KMS-11 (cell line): ENCODE measurements around the gene ADGRG4.

Experiments used
- H2AFZ ChIP-seq: fragments of 200-600 bp; sonication (generic); 2 replicates; pipeline ENCODE4 v1.6.1; 2016; ENCODE audit warnings: antibody characterized with exemption, mixed run types, low read depth
- H3K27ac ChIP-seq: fragments of 200-600 bp; sonication (generic); 2 replicates; pipeline ENCODE4 v1.6.1; 2016; ENCODE audit warnings: mild to moderate bottlenecking, mixed run types
- H3K27me3 ChIP-seq: fragments of 200-600 bp; sonication (generic); 2 replicates; pipeline ENCODE4 v1.6.1; 2017; ENCODE audit warnings: mild to moderate bottlenecking, low read depth, mixed run types, moderate library complexity; ENCODE audit not compliant: insufficient read depth
- H3K36me3 ChIP-seq: fragments of 200-600 bp; sonication (generic); 2 replicates; pipeline ENCODE4 v1.6.1; 2017; ENCODE audit warnings: mild to moderate bottlenecking, mixed run types; ENCODE audit not compliant: insufficient read depth
- H3K4me1 ChIP-seq: fragments of 200-600 bp; sonication (generic); 2 replicates; pipeline ENCODE4 v1.6.1; 2016; ENCODE audit warnings: mild to moderate bottlenecking, low read depth, mixed run types; ENCODE audit not compliant: poor library complexity, severe bottlenecking
- H3K4me2 ChIP-seq: fragments of 200-600 bp; sonication (generic); 2 replicates; pipeline ENCODE4 v1.7.0; 2016; ENCODE audit warnings: mild to moderate bottlenecking, mixed run types
- H3K4me3 ChIP-seq: fragments of 200-600 bp; sonication (generic); IDR thresholded peaks from 2 replicates; pipeline ENCODE4 v1.6.1; 2017; ENCODE audit warnings: low read depth, low read length, mixed read lengths; ENCODE audit not compliant: insufficient read depth
- H3K79me2 ChIP-seq: fragments of 200-600 bp; sonication (generic); 2 replicates; pipeline ENCODE4 v1.6.1; 2016; ENCODE audit warnings: low read depth, mixed run types; ENCODE audit not compliant: insufficient read depth
- H3K9ac ChIP-seq: fragments of 200-600 bp; sonication (generic); 2 replicates; pipeline ENCODE4 v1.6.1; 2016; ENCODE audit warnings: mild to moderate bottlenecking, mixed run types
- H4K20me1 ChIP-seq: fragments of 200-600 bp; sonication (generic); 2 replicates; pipeline ENCODE4 v1.6.1; 2016; ENCODE audit warnings: mild to moderate bottlenecking, mixed run types; ENCODE audit not compliant: insufficient read depth
- CTCF ChIP-seq: fragments of 200-600 bp; sonication (generic); conservative IDR thresholded peaks from 2 replicates; pipeline ENCODE4 v1.6.1; 2017; ENCODE audit warnings: low read depth, mild to moderate bottlenecking, antibody characterized with exemption, low read length, moderate library complexity, mixed read lengths

Gene ADGRG4

GRCh38 chrX:136262812-136263315 lies 37.9 kb upstream of the ADGRG4 start:
- Histone ChIP-seq H3K4me2 (no peak overlapping the region), H4K20me1 (no peaks in the 10 kb centered on the region), H3K4me1 (no peaks in the 10 kb centered on the region), H3K27me3 (no peaks in the 10 kb centered on the region), H3K36me3 (no peaks in the 10 kb centered on the region), H3K4me3 (no peak overlapping the region), H3K27ac (no peak overlapping the region), H2AFZ (no peak overlapping the region), H3K9ac (no peak overlapping the region), H3K79me2 (no peaks in the 10 kb centered on the region)
- no peak for TF ChIP-seq CTCF

- no peaks in the 10 kb centered on the region for H3K27me3 ChIP-seq
- no peaks in the 10 kb centered on the region for H4K20me1 ChIP-seq
- H3K4me2 ChIP-seq = no peak overlapping the region
- H3K4me1 ChIP-seq = peaks cover 3% of the 10 kb centered on the region
- H3K36me3 ChIP-seq = no peaks in the 10 kb centered on the region
- no peak overlapping the region for H3K27ac ChIP-seq
- TF ChIP-seq CTCF = no peak
- H2AFZ ChIP-seq = no peak overlapping the region
- no peak overlapping the region for H3K9ac ChIP-seq
- H3K4me3 ChIP-seq = no peak overlapping the region
- no peaks in the 10 kb centered on the region for H3K79me2 ChIP-seq
These were observed 33.9 kb upstream of the ADGRG4 start for GRCh38 chrX:136266828-136267227.

- TF ChIP-seq CTCF = peak; percentile 80
- Histone ChIP-seq H3K27ac (no peak overlapping the region), H2AFZ (no peak overlapping the region), H3K9ac (no peak overlapping the region), H3K79me2 (no peaks in the 10 kb centered on the region), H3K4me3 (no peak overlapping the region), H4K20me1 (no peaks in the 10 kb centered on the region), H3K4me1 (peaks cover 3% of the 10 kb centered on the region), H3K27me3 (no peaks in the 10 kb centered on the region), H3K36me3 (no peaks in the 10 kb centered on the region), H3K4me2 (no peak overlapping the region)
These were observed 32.4 kb upstream of the ADGRG4 start for GRCh38 chrX:136268051-136269048.

- Histone ChIP-seq H3K4me1 (peaks cover 3% of the 10 kb centered on the region), H3K27me3 (no peaks in the 10 kb centered on the region), H3K36me3 (no peaks in the 10 kb centered on the region), H3K79me2 (no peaks in the 10 kb centered on the region), H3K9ac (no peak overlapping the region), H2AFZ (no peak overlapping the region), H3K27ac (no peak overlapping the region), H3K4me2 (no peak overlapping the region), H4K20me1 (no peaks in the 10 kb centered on the region), H3K4me3 (no peak overlapping the region)
- no peak for TF ChIP-seq CTCF
These were observed 30.8 kb upstream of the ADGRG4 start for GRCh38 chrX:136269921-136270320.
